Caki2 (cell line): ENCODE results near the gene PIERCE2. TPM values are rescaled to one million over a fixed set of nuclear protein-coding genes. Genes with fewer than 3 reads are reported as not detected.
A peak's percentile ranks its signal among the peaks of the same experiment; 100 is the strongest.
"Not testable (repeated sequence)": the region's sequence is repeated elsewhere in the genome, so short reads cannot be mapped to it uniquely, and the experiment has no call there.

Source experiments
- DNase-seq: peaks from one replicate; pipeline ENCODE4 v3.0.0-alpha.2; 2015; ENCODE audit warnings: low read depth
- in situ Hi-C: cut with HindIII; loops from 2 replicates; pipeline ENCODE4 v1.10.0; 2016; ENCODE audit warnings: low sequenced_read_pairs, low pct_unique_long_range_greater_than_20kb, mixed read lengths
- total RNA-seq: library from RNA; depleted of rRNA; stranded (reverse); fragments of >200 nt; shearing (Covaris generic); gene quantifications from 2 replicates; pipeline ENCODE4 v1.2.3, GENCODE V29; 2014; ENCODE audit warnings: low replicate concordance; rRNA removed

Gene PIERCE2
- 8.6 and 20.4 TPM in 2 replicates for total RNA-seq

- peak; percentile 98 for DNase-seq
- in situ Hi-C loops, result no loop called here
Measured at GRCh38 chr15:55408012-55408928, at the start of gene PIERCE2, which contains the start of gene CCPG1. Gene PIERCE2, plus strand, starts transcription at chr15:55408495. Its CDS starts 274 bp downstream, at chr15:55408769. Gene CCPG1, minus strand, starts transcription at chr15:55408359. Its CDS starts 18,935 bp downstream, at chr15:55389424.

- DNase-seq, result no peak
- in situ Hi-C loops, result no loop called here
Measured at GRCh38 chr15:55360256-55360655, 48.0 kb upstream of the PIERCE2 start.

- in situ Hi-C loops, result no loop called here
- DNase-seq, result no peak
Measured at GRCh38 chr15:55361048-55361447, 47.2 kb upstream of the PIERCE2 start.

GRCh38 chr15:55362641-55363040 lies 45.7 kb upstream of the PIERCE2 start:
- in situ Hi-C loops, result no loop called here

GRCh38 chr15:55366981-55367380 lies 41.3 kb upstream of the PIERCE2 start:
- in situ Hi-C loops, result no loop called here
- no peak for DNase-seq

More at GRCh38 chr15:55362641-55363040, 45.7 kb upstream of the PIERCE2 start:
- no peak for DNase-seq

GRCh38 chr15:55372701-55373440 lies 35.4 kb upstream of the PIERCE2 start:
- in situ Hi-C loops, result no loop called here

GRCh38 chr15:55379095-55379494 lies 29.2 kb upstream of the PIERCE2 start:
- in situ Hi-C loops, result no loop called here
- no peak for DNase-seq

More at GRCh38 chr15:55372701-55373440, 35.4 kb upstream of the PIERCE2 start:
- DNase-seq, result no peak

GRCh38 chr15:55381595-55381994 lies 26.7 kb upstream of the PIERCE2 start:
- no peak for DNase-seq
- in situ Hi-C loops, result no loop called here

- in situ Hi-C loops, result no loop called here
Measured at GRCh38 chr15:55383687-55384086, 24.6 kb upstream of the PIERCE2 start.

GRCh38 chr15:55387027-55387426 lies 21.3 kb upstream of the PIERCE2 start:
- DNase-seq, result no peak
- in situ Hi-C loops, result no loop called here

More at GRCh38 chr15:55383687-55384086, 24.6 kb upstream of the PIERCE2 start:
- DNase-seq, result no peak

- DNase-seq, result no peak
- in situ Hi-C loops, result no loop called here
Measured at GRCh38 chr15:55389264-55389607, 19.1 kb upstream of the PIERCE2 start.

- in situ Hi-C loops, result no loop called here
- DNase-seq, result no peak
Measured at GRCh38 chr15:55394694-55395093, 13.6 kb upstream of the PIERCE2 start.

- in situ Hi-C loops, result no loop called here
Measured at GRCh38 chr15:55398243-55398642, 10.1 kb upstream of the PIERCE2 start.

GRCh38 chr15:55400050-55400449 lies 8.2 kb upstream of the PIERCE2 start:
- in situ Hi-C loops, DNase-seq: not testable (repeated sequence)

More at GRCh38 chr15:55398243-55398642, 10.1 kb upstream of the PIERCE2 start:
- DNase-seq, result no peak

GRCh38 chr15:55401786-55402246 lies 6.5 kb upstream of the PIERCE2 start:
- DNase-seq, result no peak
- in situ Hi-C loops, result no loop called here

- no peak for DNase-seq
- in situ Hi-C loops, result no loop called here
Measured at GRCh38 chr15:55402707-55403106, 5.6 kb upstream of the PIERCE2 start.

- peak; percentile 72 for DNase-seq
- in situ Hi-C loops, result no loop called here
Measured at GRCh38 chr15:55403531-55403930, 4.8 kb upstream of the PIERCE2 start.

GRCh38 chr15:55407498-55408011 lies 740 bp upstream of the PIERCE2 start:
- in situ Hi-C loops, result no loop called here
- no peak for DNase-seq

GRCh38 chr15:55408976-55409375 lies 681 bp downstream of the PIERCE2 start:
- in situ Hi-C loops, DNase-seq: not testable (repeated sequence)
